Stomach (tissue), 4 donors: ENCODE measurements around the gene CDK10.

ENCODE experiments used
- EP300 ChIP-seq: sonication (generic); formaldehyde crosslinking; IDR thresholded peaks from one replicate; pipeline ENCODE4 v1.6.1; 2017; ENCODE audit warnings: antibody characterized with exemption
- POLR2A ChIP-seq, 4 donors: fragments of 450-650 bp; IDR thresholded peaks; one replicate each; pipeline ENCODE4 v1.6.1; 2016; ENCODE audit warnings: antibody characterized with exemption in 4 of 4, control low read depth in 2 of 4, mild to moderate bottlenecking in 1 of 4, moderate library complexity in 1 of 4
- POLR2AphosphoS5 ChIP-seq, 3 donors: sonication (generic); formaldehyde crosslinking; IDR thresholded peaks; one replicate each; pipeline ENCODE4 v1.6.1; 2016; ENCODE audit warnings: antibody characterized with exemption in 3 of 3
- TF ChIP-seq, protein P1 (sequence below), 7 experiments: fragments of 450-650 bp in 4 of 7; fragments of 200-600 bp in 3 of 7; sonication (generic) in 3 of 7; IDR thresholded peaks; one replicate each; pipeline ENCODE4 v1.5.1; 2016 to 2019; ENCODE audit warnings: antibody characterized with exemption in 7 of 7, control low read depth in 2 of 7, mild to moderate bottlenecking in 1 of 7

DNA sequence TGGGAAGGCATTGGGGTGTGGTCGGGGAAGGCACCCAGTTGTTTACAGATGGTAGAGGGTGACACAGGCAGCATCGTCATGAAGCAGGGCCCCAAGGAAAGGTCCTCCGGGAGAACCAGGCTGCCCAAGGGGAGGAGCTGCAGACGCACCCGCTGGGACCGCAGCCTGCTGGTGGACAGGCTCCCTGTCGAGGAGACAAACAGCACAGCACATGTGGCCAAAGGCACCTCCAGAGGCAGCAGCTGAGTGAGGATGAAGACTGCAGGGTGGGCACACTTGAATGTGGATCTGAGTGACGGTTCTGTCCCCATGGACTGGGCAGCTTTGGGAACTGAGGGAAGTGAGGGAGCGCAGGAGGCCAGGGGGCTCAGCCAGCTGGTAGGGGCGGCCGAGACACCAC, 41.4 kb upstream of the CDK10 start:
- TF ChIP-seq EP300 (no peak), POLR2A (IDR thresholded peaks at IDR 0.05) (no peak), POLR2AphosphoS5 (IDR thresholded peaks at IDR 0.05) (no peak)
- TF ChIP-seq, protein P1, sequence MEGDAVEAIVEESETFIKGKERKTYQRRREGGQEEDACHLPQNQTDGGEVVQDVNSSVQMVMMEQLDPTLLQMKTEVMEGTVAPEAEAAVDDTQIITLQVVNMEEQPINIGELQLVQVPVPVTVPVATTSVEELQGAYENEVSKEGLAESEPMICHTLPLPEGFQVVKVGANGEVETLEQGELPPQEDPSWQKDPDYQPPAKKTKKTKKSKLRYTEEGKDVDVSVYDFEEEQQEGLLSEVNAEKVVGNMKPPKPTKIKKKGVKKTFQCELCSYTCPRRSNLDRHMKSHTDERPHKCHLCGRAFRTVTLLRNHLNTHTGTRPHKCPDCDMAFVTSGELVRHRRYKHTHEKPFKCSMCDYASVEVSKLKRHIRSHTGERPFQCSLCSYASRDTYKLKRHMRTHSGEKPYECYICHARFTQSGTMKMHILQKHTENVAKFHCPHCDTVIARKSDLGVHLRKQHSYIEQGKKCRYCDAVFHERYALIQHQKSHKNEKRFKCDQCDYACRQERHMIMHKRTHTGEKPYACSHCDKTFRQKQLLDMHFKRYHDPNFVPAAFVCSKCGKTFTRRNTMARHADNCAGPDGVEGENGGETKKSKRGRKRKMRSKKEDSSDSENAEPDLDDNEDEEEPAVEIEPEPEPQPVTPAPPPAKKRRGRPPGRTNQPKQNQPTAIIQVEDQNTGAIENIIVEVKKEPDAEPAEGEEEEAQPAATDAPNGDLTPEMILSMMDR (IDR thresholded peaks at IDR 0.05): no peak
